H1 (cell line): ENCODE measurements around the gene DPH1. TPM values are rescaled to one million over a fixed set of nuclear protein-coding genes. Genes with fewer than 3 reads are reported as not detected.

Experiments used
- CTCF ChIA-PET: fragments of 300-600 bp; sonication (Branson Sonifier 250); formaldehyde crosslinking; loops from one replicate; lab custom pipeline; 2021; ENCODE audit not compliant: partially characterized antibody; lab: Charles Lee
- POLR2A ChIA-PET: fragments of 300-600 bp; sonication (Branson Sonifier 250); formaldehyde crosslinking; loops from one replicate; lab custom pipeline; 2021; ENCODE audit warnings: inconsistent platforms; ENCODE audit not compliant: partially characterized antibody; lab: Charles Lee
- DNase-seq, 2 experiments: peaks; one replicate each; pipeline versions ENCODE4 v3.0.0 to v3.0.0-alpha.2; 2010 to 2022; ENCODE audit warnings: low spot score in 2 of 2, low read depth in 1 of 2, mixed read lengths in 1 of 2
- FAIRE-seq: peaks from 2 replicates; lab custom pipeline; 2011; peaks lifted over from hg19 to GRCh38; lab: Jason Lieb, UNC
- H2AFZ ChIP-seq: 2 replicates; pipeline ENCODE4 v1.8.1; 2012; ENCODE audit warnings: low read length, inconsistent platforms
- H2AK5ac ChIP-seq: 2 replicates; pipeline ENCODE4 v1.6.1; 2013; ENCODE audit warnings: low read depth, low read length
- H2BK120ac ChIP-seq: replicated peaks from 2 replicates; pipeline ENCODE3; 2013; ENCODE audit warnings: low read depth, low read length, inconsistent platforms
- H2BK12ac ChIP-seq: 2 replicates; pipeline ENCODE4 v1.6.1; 2013; ENCODE audit warnings: low read depth, low read length
- H2BK15ac ChIP-seq: 2 replicates; pipeline ENCODE4 v1.6.1; 2013; ENCODE audit warnings: low read length
- H2BK20ac ChIP-seq: 2 replicates; pipeline ENCODE4 v1.6.1; 2013; ENCODE audit warnings: low read length
- H2BK5ac ChIP-seq: 2 replicates; pipeline ENCODE4 v1.6.1; 2013; ENCODE audit warnings: low read depth, low read length
- H3K14ac ChIP-seq: 2 replicates; pipeline ENCODE4 v1.6.1; 2013; ENCODE audit warnings: inconsistent platforms; ENCODE audit not compliant: insufficient read length
- H3K18ac ChIP-seq: 2 replicates; pipeline ENCODE4 v1.6.1; 2013; ENCODE audit warnings: low read length; ENCODE audit errors: extremely low read depth
- H3K23ac ChIP-seq: 2 replicates; pipeline ENCODE4 v1.6.1; 2013; ENCODE audit warnings: inconsistent platforms; ENCODE audit not compliant: insufficient read length
- H3K23me2 ChIP-seq: 2 replicates; pipeline ENCODE4 v1.6.1; 2013; ENCODE audit warnings: low read depth, low read length
- H3K27ac ChIP-seq: 2 replicates; pipeline ENCODE4 v1.6.1; 2011; ENCODE audit warnings: low read depth, low read length, inconsistent platforms
- H3K27me3 ChIP-seq, 4 experiments: replicated peaks in 1 of 4; 1 replicate in 1 of 4; 2 replicates in 3 of 4; pipeline versions ENCODE4 v1.6.1 to v1.8.1; 2011 to 2013; ENCODE audit warnings: low read length in 3 of 4, mild to moderate bottlenecking in 3 of 4, inconsistent platforms in 2 of 4, mixed read lengths in 2 of 4, moderate library complexity in 1 of 4; ENCODE audit not compliant: control insufficient read depth in 3 of 4, insufficient read depth in 3 of 4; ENCODE audit errors: extremely low read depth in 1 of 4
- H3K36me3 ChIP-seq, 4 experiments: 2 replicates each; pipeline versions ENCODE4 v1.6.1 to v1.8.1; 2011 to 2013; ENCODE audit warnings: mild to moderate bottlenecking in 4 of 4, low read length in 3 of 4, moderate library complexity in 2 of 4, control low read depth in 1 of 4, inconsistent platforms in 1 of 4; ENCODE audit not compliant: insufficient read depth in 4 of 4, control insufficient read depth in 2 of 4
- H3K4ac ChIP-seq: replicated peaks from 2 replicates; pipeline ENCODE3; 2013; ENCODE audit warnings: low read length, low read depth, mixed read lengths, inconsistent platforms; ENCODE audit not compliant: insufficient read length
- H3K4me1 ChIP-seq, 4 experiments: replicated peaks in 1 of 4; 1 replicate in 1 of 4; 2 replicates in 3 of 4; pipeline versions ENCODE4 v1.6.1 to v1.8.1; 2011 to 2013; ENCODE audit warnings: low read length in 3 of 4, inconsistent platforms in 2 of 4, mixed read lengths in 1 of 4; ENCODE audit not compliant: insufficient read depth in 4 of 4, control insufficient read depth in 3 of 4
- H3K4me2 ChIP-seq, 2 experiments: 2 replicates each; pipeline versions ENCODE4 v1.6.1 to v1.8.1; 2011 to 2013; ENCODE audit warnings: low read depth in 2 of 2, low read length in 2 of 2, control low read depth in 1 of 2, inconsistent platforms in 1 of 2, mild to moderate bottlenecking in 1 of 2; ENCODE audit not compliant: insufficient read depth in 1 of 2
- H3K4me3 ChIP-seq, 4 experiments: fragments of 200-600, 300-600 bp in 1 of 4; sonication (generic), shearing (Covaris generic), sonication (Bioruptor Twin) in 1 of 4; 2 replicates each; pipeline versions ENCODE4 v1.5.1 to v1.8.1; 2011 to 2016; ENCODE audit warnings: low read length in 4 of 4, low read depth in 3 of 4, control low read depth in 2 of 4, inconsistent platforms in 2 of 4, mild to moderate bottlenecking in 2 of 4, mixed read lengths in 1 of 4, moderate library complexity in 1 of 4; ENCODE audit not compliant: insufficient read depth in 2 of 4; ENCODE audit errors: extremely low read depth in 1 of 4
- H3K56ac ChIP-seq: replicated peaks from 2 replicates; pipeline ENCODE3; 2013; ENCODE audit warnings: low read depth, mild to moderate bottlenecking, mixed read lengths, low read length, inconsistent platforms; ENCODE audit not compliant: insufficient read length
- H3K79me1 ChIP-seq: 2 replicates; pipeline ENCODE4 v1.6.1; 2013; ENCODE audit warnings: low read depth, low read length, control low read depth
- H3K79me2 ChIP-seq, 2 experiments: 2 replicates each; pipeline versions ENCODE4 v1.6.1 to v1.8.1; 2012 to 2013; ENCODE audit warnings: low read length in 2 of 2, mild to moderate bottlenecking in 2 of 2, inconsistent platforms in 1 of 2; ENCODE audit not compliant: insufficient read depth in 2 of 2, control insufficient read depth in 1 of 2
- H3K9ac ChIP-seq, 4 experiments: replicated peaks in 1 of 4; 1 replicate in 1 of 4; 2 replicates in 3 of 4; pipeline versions ENCODE4 v1.6.1 to v1.8.1; 2011 to 2013; ENCODE audit warnings: low read depth in 3 of 4, low read length in 3 of 4, control low read depth in 2 of 4, mild to moderate bottlenecking in 2 of 4, moderate library complexity in 2 of 4, inconsistent platforms in 1 of 4; ENCODE audit errors: extremely low read depth in 1 of 4
- H3K9me3 ChIP-seq, 2 experiments: 2 replicates each; pipeline versions ENCODE4 v1.6.1 to v1.8.1; 2012 to 2013; ENCODE audit warnings: mild to moderate bottlenecking in 2 of 2, moderate library complexity in 2 of 2, control low read depth in 1 of 2, inconsistent platforms in 1 of 2, low read depth in 1 of 2, low read length in 1 of 2, mixed read lengths in 1 of 2; ENCODE audit not compliant: insufficient read depth in 2 of 2
- H4K20me1 ChIP-seq, 2 experiments: replicated peaks in 1 of 2; 2 replicates each; pipeline versions ENCODE3 to v1.8.1; 2011 to 2013; ENCODE audit warnings: inconsistent platforms in 2 of 2, low read length in 2 of 2, mild to moderate bottlenecking in 1 of 2; ENCODE audit not compliant: insufficient read depth in 2 of 2, control insufficient read depth in 1 of 2
- H4K5ac ChIP-seq: 2 replicates; pipeline ENCODE4 v1.6.1; 2013; ENCODE audit warnings: low read length, low read depth, mixed read lengths, inconsistent platforms; ENCODE audit not compliant: insufficient read length
- H4K8ac ChIP-seq: 2 replicates; pipeline ENCODE4 v1.8.0; 2013; ENCODE audit warnings: mild to moderate bottlenecking, moderate library complexity, low read length, inconsistent platforms; ENCODE audit not compliant: insufficient read depth; ENCODE audit errors: extremely low read depth
- H4K91ac ChIP-seq: replicated peaks from 2 replicates; pipeline ENCODE3; 2013; ENCODE audit warnings: low read length, mixed read lengths, inconsistent platforms; ENCODE audit not compliant: insufficient read length
- BRCA1 ChIP-seq: IDR thresholded peaks from 2 replicates; pipeline ENCODE4 v1.6.1; 2012; ENCODE audit warnings: low read depth, low read length, improper control_type of control experiment
- CHD1 ChIP-seq: IDR thresholded peaks from 2 replicates; pipeline ENCODE4 v1.6.1; 2012; ENCODE audit warnings: low read depth, low read length, improper control_type of control experiment
- EZH2 ChIP-seq: fragments of 200-600 bp; sonication (generic); IDR thresholded peaks from 2 replicates; pipeline ENCODE4 v1.7.1; 2012; ENCODE audit warnings: low read depth, mild to moderate bottlenecking, moderate library complexity, low read length, inconsistent platforms; ENCODE audit not compliant: severe bottlenecking
- NANOG ChIP-seq: IDR thresholded peaks from 2 replicates; pipeline ENCODE4 v1.6.1; 2011; ENCODE audit warnings: low read length, low read depth, mild to moderate bottlenecking, inconsistent platforms; ENCODE audit not compliant: insufficient read depth, poor library complexity, severe bottlenecking
- PHF8 ChIP-seq: fragments of 200-600 bp; sonication (generic); conservative IDR thresholded peaks from 2 replicates; pipeline ENCODE4 v1.7.1; 2012; ENCODE audit warnings: low read depth, mild to moderate bottlenecking, inconsistent platforms, low read length, moderate library complexity
- POLR2A ChIP-seq, 2 experiments: IDR thresholded peaks; 1 replicate in 1 of 2; 2 replicates in 1 of 2; pipeline ENCODE4 v1.6.1; 2011; ENCODE audit warnings: low read depth in 2 of 2, low read length in 2 of 2, mild to moderate bottlenecking in 2 of 2; ENCODE audit errors: control extremely low read depth in 1 of 2
- SAP30 ChIP-seq: fragments of 300-600 bp; sonication (generic); IDR thresholded peaks from 2 replicates; pipeline ENCODE4 v1.7.1; 2012; ENCODE audit warnings: low read length, moderate library complexity, mild to moderate bottlenecking, inconsistent platforms; ENCODE audit not compliant: insufficient read depth, insufficient replicate concordance
- TAF1 ChIP-seq: IDR thresholded peaks from 2 replicates; pipeline ENCODE4 v1.6.1; 2011; ENCODE audit warnings: mild to moderate bottlenecking, low read depth, low read length
- WGBS, 2 experiments: shearing (Covaris generic) in 1 of 2; methylation state at CpG; one replicate each; pipeline versions ENCODE4 v1.1.6 to v1.1.7; 2013 to 2015; ENCODE audit warnings: low lambda C conversion rate in 2 of 2, mixed read lengths in 2 of 2, inconsistent platforms in 1 of 2, low coverage in 1 of 2, missing lambda C conversion rate in 1 of 2; ENCODE audit not compliant: insufficient replicate concordance in 2 of 2, insufficient coverage in 1 of 2, insufficient read length in 1 of 2; ENCODE audit errors: extremely low coverage in 1 of 2, missing lambda C conversion rate in 1 of 2; 5-methylcytosine and 5-hydroxymethylcytosine counted together
- polyA plus RNA-seq, 7 experiments: library from polyadenylated mRNA; depleted of rRNA in 3 of 7; stranded (reverse) in 5 of 7; unstranded in 2 of 7; fragments of >200 nt in 5 of 7; fragments of 200-250 nt in 2 of 7; gene quantifications; 1 replicate in 5 of 7; 2 replicates in 1 of 7; 4 replicates in 1 of 7; pipeline versions ENCODE4 v1.2.1 to v1.2.3, GENCODE V29; 2011 to 2013; ENCODE audit warnings: missing spikeins in 2 of 7, mixed read lengths in 2 of 7
- total RNA-seq: library from RNA; stranded (reverse); fragmentation: NEBNext Ultra II Directional; extraction: Animal tissue kit (Norgen Biotek cat#: 25700); gene quantifications from 2 replicates; pipeline ENCODE4 v1.2.1, GENCODE V29; 2021
- TF ChIP-seq, protein P1 (sequence below): IDR thresholded peaks from 2 replicates; pipeline ENCODE4 v1.6.1; 2012; ENCODE audit warnings: inconsistent platforms

The DPH1 gene
- total and polyA plus RNA-seq, 2 of the 8 experiments (the other 6 are each of a cell fraction or from before 2014, with no cell fraction given), result 24.9 to 30.0 TPM

DNA sequence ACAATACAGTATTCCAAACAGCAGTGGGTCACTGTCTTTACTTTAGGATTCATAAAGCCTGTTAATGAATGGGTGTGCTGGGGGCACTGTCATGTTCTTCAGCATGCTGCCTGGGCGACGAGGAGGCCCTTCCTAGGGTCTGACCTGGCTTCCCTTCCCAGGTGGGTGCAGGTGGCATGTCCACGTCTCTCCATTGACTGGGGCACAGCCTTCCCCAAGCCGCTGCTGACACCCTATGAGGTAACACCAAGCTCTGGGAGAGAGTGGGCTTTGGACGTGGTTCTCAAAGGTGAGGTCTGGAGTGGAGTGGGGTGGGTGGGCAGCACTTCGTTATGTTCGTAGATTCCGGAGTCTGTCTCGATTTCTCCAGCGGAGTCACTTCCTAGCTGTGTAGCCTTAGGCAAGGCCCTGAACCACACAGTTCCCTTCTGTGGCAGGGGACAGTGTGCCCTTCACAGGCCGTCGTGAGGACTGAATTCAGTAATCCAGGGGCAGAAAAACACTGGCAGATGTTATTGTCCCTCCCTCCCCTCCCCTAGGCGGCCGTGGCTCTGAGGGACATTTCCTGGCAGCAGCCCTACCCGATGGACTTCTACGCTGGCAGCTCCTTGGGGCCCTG, 11.1 kb downstream of the DPH1 start:
- no peak overlapping the region for H3K27ac ChIP-seq
- CTCF ChIA-PET, result interaction anchor here (0.9 to 3.1 kb wide), 17 partner anchors 9 to 241 kb away, joined by 3 to 17 read pairs (median 4); partner anchors contain the start of genes DPH1 and RTN4RL1
- TF ChIP-seq TAF1, result no peak
- TF ChIP-seq, protein P1, sequence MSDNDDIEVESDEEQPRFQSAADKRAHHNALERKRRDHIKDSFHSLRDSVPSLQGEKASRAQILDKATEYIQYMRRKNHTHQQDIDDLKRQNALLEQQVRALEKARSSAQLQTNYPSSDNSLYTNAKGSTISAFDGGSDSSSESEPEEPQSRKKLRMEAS, result no peak
- TF ChIP-seq PHF8, result no peak
- no peak for TF ChIP-seq POLR2A (IDR thresholded peaks at IDR 0.05; ENCODE audit: control extremely low read depth in 1 of 2, low read depth in 2 of 2, low read length in 2 of 2)
- no peak for TF ChIP-seq EZH2
- TF ChIP-seq CHD1, result no peak
- no peak for TF ChIP-seq NANOG
- TF ChIP-seq BRCA1, result no peak
- no peak for TF ChIP-seq SAP30

More for the DNA sequence above, 11.1 kb downstream of the DPH1 start:
- Histone ChIP-seq H3K14ac (no peak overlapping the region), H4K5ac (no peak overlapping the region), H2AK5ac (no peak overlapping the region), H3K79me2 (no peaks in the 10 kb centered on the region), H2BK5ac (no peak overlapping the region), H3K23ac (no peak overlapping the region), H3K4me3 (peak overlapping the region; percentile 58 to 82 (median 71)), H3K4me1 (peaks cover 0 to 6% (median 5%) of the 10 kb centered on the region in 4 experiments; a peak in 4 of 7 replicates), H2AFZ (no peak overlapping the region; the same call in 1 of the 2 replicates), H3K4ac (no peak overlapping the region), H2BK15ac (no peak overlapping the region; the same call in 1 of the 2 replicates), H2BK12ac (no peak overlapping the region), H3K4me2 (peak overlapping the region; percentile 61 to 91), H3K56ac (no peak overlapping the region), H3K36me3 (peaks cover 0 to 14% (median 3%) of the 10 kb centered on the region in 4 experiments; a peak in 5 of 8 replicates), H3K18ac (no peak overlapping the region), H4K91ac (no peak overlapping the region), H2BK20ac (no peak overlapping the region), H4K8ac (no peak overlapping the region), H3K79me1 (peaks cover 4% of the 10 kb centered on the region), H3K27me3 (peaks cover 0 to 2% (median 0%) of the 10 kb centered on the region in 4 experiments; a peak in 1 of 7 replicates), H3K9me3 (no peaks in the 10 kb centered on the region), H4K20me1 (peaks cover 0 to 7% of the 10 kb centered on the region in 2 experiments), H2BK120ac (no peak overlapping the region), H3K23me2 (peaks cover 5% of the 10 kb centered on the region; the same call in 1 of the 2 replicates), H3K9ac (no peak overlapping the region; a peak in 1 of 7 replicates)
- FAIRE-seq (no peak), DNase-seq (no peak)
- 63% methylated on average over 16 of the region's 16 CpGs; no CpG with 5 or more reads in 1 of the 2 experiments for WGBS, 2 experiments
- POLR2A ChIA-PET, result interaction anchor here (0.7 to 1.6 kb wide), 4 partner anchors 25 to 132 kb away, joined by 3 read pairs; no protein-coding TSS in a partner anchor
